GM21723 (cell line): Measurements from ENCODE around the gene GPR62.

Experiments
- ATAC-seq: cut with Tn5 transposase; IDR thresholded peaks from one replicate; pipeline ENCODE4 v1.9.1; 2021; ENCODE audit warnings: mild to moderate bottlenecking, moderate library complexity; ENCODE audit not compliant: unreplicated experiment

Gene GPR62

GRCh38 chr3:51937611-51938450 is 17.4 kb upstream of the GPR62 start:
- no peak for ATAC-seq

GRCh38 chr3:51938780-51939425 is 16.3 kb upstream of the GPR62 start:
- ATAC-seq: no peak

GRCh38 chr3:51940648-51941462 is 14.3 kb upstream of the GPR62 start:
- ATAC-seq: no peak

- no peak for ATAC-seq
These were observed 13.8 kb upstream of the GPR62 start for GRCh38 chr3:51941463-51941797.

- peak; percentile 90 for ATAC-seq
These were observed 13.2 kb upstream of the GPR62 start, which contains the start of the genes PARP3 and RRP9 for GRCh38 chr3:51941798-51942602. PARP3 (plus strand) TSS chr3:51942363; CDS start chr3:51943356, 993 bp downstream. RRP9 (minus strand) TSS chr3:51941904; CDS start chr3:51941867, 37 bp downstream.

- peak; percentile 37 for ATAC-seq
These were observed 12.4 kb upstream of the GPR62 start for GRCh38 chr3:51942603-51943450.

GRCh38 chr3:51943451-51944391 is 11.5 kb upstream of the GPR62 start:
- no peak for ATAC-seq

- ATAC-seq: no peak
These were observed 10.6 kb upstream of the GPR62 start for GRCh38 chr3:51944451-51945021.

GRCh38 chr3:51945031-51945840 is 9.9 kb upstream of the GPR62 start:
- no peak for ATAC-seq

GRCh38 chr3:51945926-51946705 is 9.1 kb upstream of the GPR62 start:
- ATAC-seq: no peak

- ATAC-seq: no peak
These were observed 8.4 kb upstream of the GPR62 start for GRCh38 chr3:51946796-51947195.

- no peak for ATAC-seq
These were observed 7.8 kb upstream of the GPR62 start for GRCh38 chr3:51947215-51947900.

- ATAC-seq: no peak
These were observed 7.1 kb upstream of the GPR62 start for GRCh38 chr3:51948016-51948580.

- no peak for ATAC-seq
These were observed 6.1 kb upstream of the GPR62 start for GRCh38 chr3:51949121-51949520.

- no peak for ATAC-seq
These were observed 4.3 kb upstream of the GPR62 start for GRCh38 chr3:51950899-51951298.

GRCh38 chr3:51953445-51953844 is 1.7 kb upstream of the GPR62 start:
- ATAC-seq: no peak
